MM.1S (cell line): ENCODE results near the gene COL18A1.

Experiments
- DNase-seq: peaks from one replicate; pipeline ENCODE4 v3.0.0-alpha.2; 2015
- H2AFZ ChIP-seq: fragments of 300-600 bp; sonication (generic); 2 replicates; pipeline ENCODE4 v1.6.0; 2016; ENCODE audit warnings: antibody characterized with exemption, low read length
- H3F3A ChIP-seq: fragments of 300-600 bp; sonication (generic); 2 replicates; pipeline ENCODE4 v1.6.1; 2016; ENCODE audit warnings: mild to moderate bottlenecking, antibody characterized with exemption, low read length, moderate library complexity, mixed read lengths; ENCODE audit not compliant: insufficient read depth
- H3K27ac ChIP-seq: fragments of 300-600 bp; sonication (generic); 2 replicates; pipeline ENCODE4 v1.5.1; 2016; ENCODE audit warnings: mild to moderate bottlenecking, low read length
- H3K27me3 ChIP-seq: fragments of 300-600 bp; sonication (generic); replicated peaks from 2 replicates; pipeline ENCODE4 v1.6.0; 2016; ENCODE audit warnings: low read length; ENCODE audit not compliant: insufficient read depth
- H3K36me3 ChIP-seq: fragments of 300-600 bp; sonication (generic); replicated peaks from 2 replicates; pipeline ENCODE4 v1.6.1; 2016; ENCODE audit warnings: mild to moderate bottlenecking, low read length, mixed read lengths; ENCODE audit not compliant: insufficient read depth
- H3K4me1 ChIP-seq: fragments of 300-600 bp; sonication (generic); 2 replicates; pipeline ENCODE4 v1.6.1; 2016; ENCODE audit warnings: low read length, mixed read lengths
- H3K4me2 ChIP-seq: fragments of 300-600 bp; sonication (generic); 2 replicates; pipeline ENCODE4 v1.6.0; 2016; ENCODE audit warnings: low read depth, low read length
- H3K4me3 ChIP-seq: fragments of 300-600 bp; sonication (generic); 2 replicates; pipeline ENCODE4 v1.5.1; 2016; ENCODE audit warnings: low read length, mixed read lengths
- H3K79me2 ChIP-seq: fragments of 300-600 bp; sonication (generic); 2 replicates; pipeline ENCODE4 v1.6.1; 2016; ENCODE audit warnings: mixed run types, low read length, mixed read lengths
- H3K9ac ChIP-seq: fragments of 300-600 bp; sonication (generic); 2 replicates; pipeline ENCODE4 v1.6.1; 2016; ENCODE audit warnings: low read length, mixed read lengths
- H3K9me2 ChIP-seq: fragments of 300-600 bp; sonication (generic); replicated peaks from 2 replicates; pipeline ENCODE4 v1.6.1; 2016; ENCODE audit warnings: mild to moderate bottlenecking, low read length, mixed read lengths; ENCODE audit not compliant: insufficient read depth
- H3K9me3 ChIP-seq: fragments of 300-600 bp; sonication (generic); replicated peaks from 2 replicates; pipeline ENCODE4 v1.6.1; 2016; ENCODE audit warnings: mild to moderate bottlenecking, low read length, mixed read lengths; ENCODE audit not compliant: insufficient read depth
- H4K20me1 ChIP-seq: fragments of 300-600 bp; sonication (generic); 2 replicates; pipeline ENCODE4 v1.6.1; 2016; ENCODE audit warnings: mild to moderate bottlenecking, low read length, moderate library complexity, mixed read lengths; ENCODE audit not compliant: insufficient read depth
- EZH2 ChIP-seq: fragments of 300-600 bp; sonication (generic); optimal IDR thresholded peaks from 2 replicates; pipeline ENCODE3; 2017; ENCODE audit warnings: low read depth, mild to moderate bottlenecking, antibody characterized with exemption, low read length, mixed read lengths
- EZH2phosphoT487 ChIP-seq: fragments of 300-600 bp; sonication (generic); IDR thresholded peaks from 2 replicates; pipeline ENCODE4 v1.6.1; 2018; ENCODE audit warnings: antibody characterized with exemption, low read length
- TF ChIP-seq, protein P1 (sequence below): fragments of 300-600 bp; sonication (generic); IDR thresholded peaks from 2 replicates; pipeline ENCODE4 v1.5.1; 2016; ENCODE audit warnings: antibody characterized with exemption, low read length, mixed read lengths

COL18A1 gene

GRCh38 chr21:45401916-45402900 lies 2.8 kb upstream of the COL18A1 start:
- H3K27ac ChIP-seq, result no peak overlapping the region
- no peak overlapping the region for H3K9ac ChIP-seq
- H3K36me3 ChIP-seq, result no peaks in the 10 kb centered on the region
- TF ChIP-seq EZH2phosphoT487, result no peak
- TF ChIP-seq, protein P1, sequence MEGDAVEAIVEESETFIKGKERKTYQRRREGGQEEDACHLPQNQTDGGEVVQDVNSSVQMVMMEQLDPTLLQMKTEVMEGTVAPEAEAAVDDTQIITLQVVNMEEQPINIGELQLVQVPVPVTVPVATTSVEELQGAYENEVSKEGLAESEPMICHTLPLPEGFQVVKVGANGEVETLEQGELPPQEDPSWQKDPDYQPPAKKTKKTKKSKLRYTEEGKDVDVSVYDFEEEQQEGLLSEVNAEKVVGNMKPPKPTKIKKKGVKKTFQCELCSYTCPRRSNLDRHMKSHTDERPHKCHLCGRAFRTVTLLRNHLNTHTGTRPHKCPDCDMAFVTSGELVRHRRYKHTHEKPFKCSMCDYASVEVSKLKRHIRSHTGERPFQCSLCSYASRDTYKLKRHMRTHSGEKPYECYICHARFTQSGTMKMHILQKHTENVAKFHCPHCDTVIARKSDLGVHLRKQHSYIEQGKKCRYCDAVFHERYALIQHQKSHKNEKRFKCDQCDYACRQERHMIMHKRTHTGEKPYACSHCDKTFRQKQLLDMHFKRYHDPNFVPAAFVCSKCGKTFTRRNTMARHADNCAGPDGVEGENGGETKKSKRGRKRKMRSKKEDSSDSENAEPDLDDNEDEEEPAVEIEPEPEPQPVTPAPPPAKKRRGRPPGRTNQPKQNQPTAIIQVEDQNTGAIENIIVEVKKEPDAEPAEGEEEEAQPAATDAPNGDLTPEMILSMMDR, result no peak
- no peak for TF ChIP-seq EZH2
- no peaks in the 10 kb centered on the region for H3F3A ChIP-seq
- no peak overlapping the region for H3K4me3 ChIP-seq
- no peak overlapping the region for H3K4me2 ChIP-seq
- H4K20me1 ChIP-seq, result no peaks in the 10 kb centered on the region
- DNase-seq, result no peak
- no peaks in the 10 kb centered on the region for H3K4me1 ChIP-seq
- H3K79me2 ChIP-seq, result no peaks in the 10 kb centered on the region
- no peak overlapping the region for H2AFZ ChIP-seq
- peaks cover 90% of the 10 kb centered on the region for H3K27me3 ChIP-seq
- no peaks in the 10 kb centered on the region; the same call in 1 of the 2 replicates for H3K9me3 ChIP-seq
- H3K9me2 ChIP-seq, result no peaks in the 10 kb centered on the region

DNA sequence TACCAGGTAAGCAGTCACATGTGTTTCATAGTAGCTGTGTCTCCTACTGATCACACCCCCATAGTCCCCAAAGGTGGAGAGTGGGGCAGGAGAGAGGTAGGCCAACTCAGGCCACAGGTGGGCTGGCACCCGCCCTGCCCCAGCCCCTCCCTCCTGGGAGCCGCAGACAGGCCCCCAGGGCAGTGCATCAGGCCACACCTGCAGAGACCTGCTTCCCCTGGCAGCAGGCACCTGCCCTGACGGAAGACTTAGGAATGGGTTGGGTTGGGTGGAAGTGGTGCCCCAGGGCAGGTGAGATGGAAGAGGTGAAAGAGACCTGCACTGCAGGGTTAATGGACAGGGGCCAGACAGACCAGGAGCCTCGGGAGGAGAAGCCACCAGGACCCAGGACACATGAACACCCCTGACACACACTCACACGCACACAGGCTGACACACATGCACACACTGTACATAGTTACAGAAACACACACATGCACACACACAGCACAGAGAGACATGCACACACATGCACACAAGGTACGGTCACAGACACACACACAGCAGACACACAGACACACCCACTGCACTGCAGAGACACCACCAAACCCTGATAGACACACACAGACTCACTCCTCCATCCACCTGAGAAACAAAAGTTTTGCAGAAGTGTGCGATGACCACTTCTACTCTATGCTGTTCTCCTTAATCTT lies 1.7 kb upstream of the COL18A1 start:
- Histone ChIP-seq H3K9ac (no peak overlapping the region), H2AFZ (no peak overlapping the region)

GRCh38 chr21:45403825-45404729 lies 888 bp upstream of the COL18A1 start:
- Histone ChIP-seq H3F3A (no peaks in the 10 kb centered on the region), H3K4me2 (no peak overlapping the region), H3K9me3 (no peaks in the 10 kb centered on the region; the same call in 1 of the 2 replicates), H3K4me3 (no peak overlapping the region), H3K9me2 (no peaks in the 10 kb centered on the region), H3K27me3 (peaks cover 90% of the 10 kb centered on the region), H3K27ac (no peak overlapping the region), H3K4me1 (no peaks in the 10 kb centered on the region), H3K36me3 (no peaks in the 10 kb centered on the region), H4K20me1 (no peaks in the 10 kb centered on the region), H3K79me2 (no peaks in the 10 kb centered on the region), H3K9ac (no peak overlapping the region), H2AFZ (no peak overlapping the region)
- DNase-seq, result no peak
- TF ChIP-seq EZH2, result no peak

More for the DNA sequence above, 1.7 kb upstream of the COL18A1 start:
- no peak for TF ChIP-seq EZH2
- TF ChIP-seq, protein P1, result no peak
- TF ChIP-seq EZH2phosphoT487, result no peak
- Histone ChIP-seq H3K27me3 (peaks cover 90% of the 10 kb centered on the region), H4K20me1 (no peaks in the 10 kb centered on the region), H3K4me2 (no peak overlapping the region), H3K4me3 (no peak overlapping the region), H3K4me1 (no peaks in the 10 kb centered on the region), H3F3A (no peaks in the 10 kb centered on the region), H3K9me3 (no peaks in the 10 kb centered on the region; the same call in 1 of the 2 replicates), H3K9me2 (no peaks in the 10 kb centered on the region), H3K27ac (no peak overlapping the region), H3K79me2 (no peaks in the 10 kb centered on the region), H3K36me3 (no peaks in the 10 kb centered on the region)
- no peak for DNase-seq
